Fibroblast of gingiva (primary cell): ENCODE results near the gene BET1L.
"Not testable (repeated sequence)": the region's sequence is repeated elsewhere in the genome, so short reads cannot be mapped to it uniquely, and the experiment has no call there.

ENCODE experiments used
- DNase-seq: peaks from one replicate; pipeline ENCODE4 v3.0.0-alpha.2; 2011; ENCODE audit warnings: low read depth

BET1L gene

DNA sequence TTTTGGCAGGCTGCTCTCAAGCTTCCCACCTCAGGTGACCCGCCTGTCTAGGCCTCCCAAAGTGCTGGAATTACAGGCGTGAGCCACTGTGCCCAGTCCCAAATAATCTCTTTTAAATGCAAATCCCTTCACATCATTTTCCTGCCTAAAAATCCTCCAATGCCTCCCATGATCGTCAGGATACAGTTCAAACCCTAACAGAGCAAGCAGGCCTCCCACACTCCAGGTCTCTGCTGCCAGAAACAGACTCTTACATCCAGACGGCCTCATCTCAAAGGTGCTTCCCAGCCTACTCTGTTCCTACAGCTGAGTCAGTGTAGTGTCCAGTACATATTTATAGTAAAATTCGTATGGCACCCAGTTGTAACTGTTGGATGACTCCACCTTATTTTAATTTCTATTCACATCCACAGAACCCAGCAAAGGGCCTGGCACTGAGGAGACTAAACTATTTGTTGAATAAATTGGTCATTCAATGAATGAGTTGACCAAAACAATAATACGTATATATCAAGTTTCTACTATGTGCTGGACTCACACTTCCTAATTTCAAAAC, 20.7 kb upstream of the BET1L start:
- DNase-seq = no peak

DNA sequence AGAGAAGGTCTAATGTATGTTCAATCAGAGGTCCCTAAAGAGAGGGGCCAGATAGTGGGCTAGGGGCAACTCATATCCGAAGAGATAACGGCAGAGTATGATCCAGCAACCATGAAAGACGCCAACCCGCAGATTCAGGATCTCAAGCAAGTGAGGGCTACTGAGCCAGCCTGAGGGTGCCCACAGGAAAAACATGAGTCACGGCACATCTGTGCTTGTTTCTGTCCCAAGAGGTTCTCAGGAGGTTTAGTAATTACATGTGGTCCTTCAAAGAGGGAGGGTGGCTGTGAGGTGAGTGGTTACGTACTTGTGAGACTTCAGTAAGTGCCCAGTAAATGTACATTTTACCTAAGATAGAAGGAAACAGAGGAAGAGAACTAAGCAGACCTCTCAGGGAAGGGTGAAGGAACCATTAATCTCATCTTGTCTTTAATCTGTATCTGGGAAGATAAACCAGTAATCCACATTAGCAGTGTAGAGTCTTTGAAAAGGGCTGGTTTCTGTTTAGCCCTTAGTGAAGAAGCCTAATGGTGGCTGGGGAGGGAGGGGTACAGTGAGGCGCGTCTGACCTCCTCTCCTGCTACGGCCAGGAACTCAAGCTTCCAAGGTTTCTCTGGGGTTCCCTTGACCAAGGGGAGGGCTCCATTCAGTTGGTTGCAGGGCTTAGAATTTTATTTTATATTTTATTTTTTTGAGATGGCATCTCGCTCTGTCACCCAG, 18.7 kb upstream of the BET1L start:
- DNase-seq = no peak

DNA sequence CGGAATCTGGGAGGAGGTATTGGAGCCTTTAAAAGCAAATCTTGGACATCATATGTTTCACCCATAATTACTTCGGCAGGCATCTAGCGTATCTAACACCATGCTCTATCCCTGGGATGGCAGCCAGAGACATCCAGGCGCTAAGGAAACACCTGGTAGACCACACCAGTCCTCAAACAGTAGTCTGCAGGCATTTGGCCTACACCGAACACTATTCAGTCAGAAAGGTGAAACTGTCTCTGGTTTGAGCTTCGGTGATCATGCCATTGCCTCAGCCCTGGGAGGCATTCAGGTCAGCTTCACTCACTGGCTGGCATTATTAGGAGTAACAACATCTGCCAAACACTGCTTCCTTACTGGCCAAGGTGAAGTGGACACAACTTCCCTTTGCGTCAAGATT, 17.2 kb upstream of the BET1L start:
- no peak for DNase-seq

DNA sequence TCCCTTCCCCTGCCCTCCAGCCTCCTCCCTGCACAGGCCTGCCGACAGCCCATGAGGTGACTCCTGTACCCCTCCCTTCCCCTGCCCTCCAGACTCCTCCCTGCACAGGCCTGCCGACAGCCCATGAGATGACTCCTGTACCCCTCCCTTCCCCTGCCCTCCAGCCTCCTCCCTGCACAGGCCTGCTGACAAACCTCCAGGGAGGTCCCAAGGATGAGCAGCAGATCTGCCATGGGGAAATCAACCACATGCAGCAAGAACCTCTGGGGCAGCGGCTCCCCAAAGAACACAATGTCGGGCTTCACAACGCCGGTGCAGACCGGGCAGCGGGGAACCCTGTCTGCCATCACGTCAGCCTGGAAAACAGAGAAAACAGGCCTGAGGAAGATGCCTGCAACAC, 16.7 kb upstream of the BET1L start:
- DNase-seq = no peak

DNA sequence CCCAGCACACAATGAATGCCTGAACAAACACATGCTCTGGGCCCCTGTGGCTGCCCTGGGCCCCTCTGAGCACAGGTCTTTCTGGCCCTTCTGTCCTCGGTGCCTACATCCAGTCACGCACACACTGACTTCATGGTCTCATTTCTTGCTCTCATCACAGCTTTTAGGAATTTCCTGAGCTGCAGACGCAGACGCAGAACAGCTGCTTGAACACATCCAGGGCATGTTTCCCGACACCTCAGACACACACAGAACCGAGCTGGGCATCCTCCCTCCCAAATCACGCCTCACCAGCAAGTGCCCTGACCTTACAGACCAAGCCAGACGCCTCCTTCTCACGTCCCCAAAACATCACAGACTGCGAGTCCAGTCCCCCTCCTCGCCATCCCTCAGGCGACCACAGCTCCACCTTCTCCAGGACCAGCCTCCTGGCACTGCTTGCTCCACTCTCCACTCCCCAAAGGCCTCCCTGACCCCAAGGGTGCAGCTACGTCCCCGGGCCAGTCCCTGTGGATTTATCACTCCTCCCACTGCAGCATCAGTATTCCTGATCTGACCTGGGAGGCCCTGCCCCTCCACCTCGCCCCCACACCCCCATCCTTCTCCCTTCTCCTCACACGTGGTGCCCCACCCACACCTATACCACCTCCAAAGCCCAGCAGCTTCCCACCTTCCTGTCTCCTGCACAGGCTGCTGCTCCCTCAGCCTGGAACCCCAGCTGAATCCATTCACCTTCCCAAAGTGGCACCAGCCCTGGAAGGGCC, 16.0 kb upstream of the BET1L start:
- DNase-seq = no peak

DNA sequence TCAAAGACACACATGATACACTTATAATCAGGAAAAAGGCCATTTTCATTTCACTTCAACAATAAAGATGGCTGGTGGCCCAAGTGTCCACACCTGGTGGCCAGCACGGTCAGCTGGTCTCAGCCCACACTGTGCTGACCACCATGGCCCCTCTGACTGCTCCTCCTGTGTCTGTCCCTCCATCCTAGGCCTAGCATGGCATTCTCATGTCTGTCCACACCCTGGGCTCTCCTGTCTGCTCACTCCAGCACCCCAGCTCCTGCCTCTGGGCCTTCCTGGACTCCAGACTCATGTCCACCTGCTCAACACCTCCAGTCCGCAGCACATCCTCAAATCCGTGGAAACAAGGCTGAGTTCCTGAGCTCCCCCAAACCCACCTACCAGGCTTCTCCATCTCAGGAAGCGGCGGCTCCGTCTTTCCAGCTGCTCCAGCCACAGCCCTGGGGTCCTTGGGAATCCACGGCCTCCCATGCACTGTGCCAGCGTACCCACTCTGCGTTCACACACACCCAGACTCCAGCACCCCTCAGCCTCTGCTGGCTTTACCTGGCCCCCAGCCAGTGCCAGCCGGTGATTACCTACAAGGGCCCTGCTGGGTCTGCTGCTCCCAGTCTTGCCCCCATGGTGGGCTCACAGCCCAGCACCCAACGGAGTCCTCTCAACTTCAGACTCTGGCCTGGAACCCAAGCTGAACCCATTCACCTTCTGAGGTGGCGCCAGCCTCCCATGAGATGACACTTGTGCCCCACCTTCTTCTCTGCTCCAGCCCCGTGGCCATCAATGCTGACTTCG, 15.0 kb upstream of the BET1L start:
- no peak for DNase-seq

DNA sequence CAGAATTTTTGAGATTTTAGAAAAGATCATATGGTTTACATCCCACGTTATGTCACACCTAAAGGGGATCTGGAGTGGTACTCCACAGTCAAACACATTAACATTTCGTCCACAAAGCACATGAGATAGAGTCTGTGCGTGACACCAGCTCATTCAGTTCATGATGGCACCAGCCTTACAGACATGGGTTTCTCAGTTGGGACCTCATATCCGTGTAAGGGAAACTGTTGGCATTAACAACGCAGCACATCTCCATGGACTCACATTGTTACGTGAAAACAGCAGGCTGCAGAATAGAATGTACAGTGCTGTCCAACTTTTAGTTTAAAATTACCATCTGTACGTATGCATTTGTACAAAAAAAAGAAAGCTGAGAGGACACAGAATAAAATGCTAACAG, 14.3 kb upstream of the BET1L start:
- DNase-seq = no peak

DNA sequence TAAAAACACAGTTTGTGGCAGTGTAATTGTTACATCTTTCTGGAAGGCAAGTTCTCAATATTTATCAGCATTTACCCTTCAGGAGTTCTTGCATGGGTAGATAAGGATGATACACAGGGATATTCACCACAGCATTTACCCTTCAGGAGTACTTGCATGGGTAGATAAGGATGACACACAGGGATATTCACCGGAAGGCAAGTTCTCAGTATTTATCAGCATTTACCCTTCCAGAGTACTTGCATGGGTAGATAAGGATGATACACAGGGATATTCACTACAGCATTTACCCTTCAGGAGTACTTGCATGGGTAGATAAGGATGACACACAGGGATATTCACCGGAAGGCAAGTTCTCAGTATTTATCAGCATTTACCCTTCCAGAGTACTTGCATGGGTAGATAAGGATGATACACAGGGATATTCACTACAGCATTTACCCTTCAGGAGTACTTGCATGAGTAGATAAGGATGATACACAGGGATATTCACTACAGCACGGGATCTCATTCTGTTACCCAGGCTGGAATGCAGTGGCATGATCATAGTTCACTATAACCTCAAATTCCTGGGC, 13.5 kb upstream of the BET1L start:
- DNase-seq = not testable (repeated sequence)

DNA sequence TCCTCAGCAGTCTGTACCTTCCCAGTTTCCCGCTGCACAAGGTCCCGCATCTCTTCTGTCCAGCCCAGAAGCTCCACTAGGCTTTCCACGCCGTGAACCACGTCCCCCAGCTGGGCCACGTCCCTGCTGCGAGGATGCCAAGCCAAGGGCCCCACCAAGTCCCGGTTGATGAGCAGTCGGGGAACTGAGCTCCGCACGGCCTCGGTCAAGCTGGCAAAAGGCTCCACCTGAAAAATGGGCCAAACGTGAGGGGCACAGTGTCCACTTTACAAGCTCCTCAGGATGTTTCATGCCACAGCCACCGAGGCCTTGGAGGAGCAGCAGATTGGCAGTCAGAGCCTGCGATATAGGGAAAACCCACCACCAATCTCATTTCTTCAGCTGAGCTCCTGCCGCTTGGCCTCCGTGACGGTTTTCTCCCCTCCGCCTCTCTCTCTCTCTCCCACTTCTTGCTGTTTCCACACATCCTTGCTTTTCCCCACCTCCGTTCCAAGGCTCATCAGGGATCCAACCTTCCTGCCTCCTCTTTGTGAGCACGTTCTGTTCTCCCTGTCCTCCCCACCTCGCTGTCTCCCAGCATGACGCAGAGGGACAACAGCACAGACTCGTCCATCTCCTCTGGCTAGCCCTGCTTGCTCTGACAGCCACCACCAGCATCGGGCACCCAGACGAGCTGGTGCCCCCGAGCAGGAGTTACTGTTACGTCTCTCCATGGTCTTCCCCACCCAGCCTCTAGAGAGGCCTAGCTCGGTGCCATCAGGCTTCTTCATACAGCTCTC, 11.8 kb upstream of the BET1L start:
- no peak for DNase-seq

DNA sequence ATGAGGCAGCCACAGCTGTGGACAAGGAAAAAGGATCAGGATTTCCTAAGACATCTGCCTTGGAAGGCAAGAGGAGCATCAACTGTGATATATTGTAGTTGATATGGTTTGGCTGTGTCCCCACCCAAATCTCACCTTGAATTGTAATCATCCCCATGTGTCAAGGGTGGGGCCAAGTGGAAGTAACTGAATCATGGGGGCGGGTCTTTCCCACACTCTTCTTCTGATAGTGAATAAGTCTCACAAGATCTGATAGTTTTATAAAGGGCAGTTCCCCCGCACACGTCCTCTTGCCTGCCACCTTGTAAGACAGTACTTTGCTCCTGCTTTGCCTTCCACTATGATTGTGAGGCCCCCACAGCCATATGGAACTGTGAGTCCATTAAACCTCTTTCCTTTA, 10.5 kb upstream of the BET1L start:
- DNase-seq = no peak

DNA sequence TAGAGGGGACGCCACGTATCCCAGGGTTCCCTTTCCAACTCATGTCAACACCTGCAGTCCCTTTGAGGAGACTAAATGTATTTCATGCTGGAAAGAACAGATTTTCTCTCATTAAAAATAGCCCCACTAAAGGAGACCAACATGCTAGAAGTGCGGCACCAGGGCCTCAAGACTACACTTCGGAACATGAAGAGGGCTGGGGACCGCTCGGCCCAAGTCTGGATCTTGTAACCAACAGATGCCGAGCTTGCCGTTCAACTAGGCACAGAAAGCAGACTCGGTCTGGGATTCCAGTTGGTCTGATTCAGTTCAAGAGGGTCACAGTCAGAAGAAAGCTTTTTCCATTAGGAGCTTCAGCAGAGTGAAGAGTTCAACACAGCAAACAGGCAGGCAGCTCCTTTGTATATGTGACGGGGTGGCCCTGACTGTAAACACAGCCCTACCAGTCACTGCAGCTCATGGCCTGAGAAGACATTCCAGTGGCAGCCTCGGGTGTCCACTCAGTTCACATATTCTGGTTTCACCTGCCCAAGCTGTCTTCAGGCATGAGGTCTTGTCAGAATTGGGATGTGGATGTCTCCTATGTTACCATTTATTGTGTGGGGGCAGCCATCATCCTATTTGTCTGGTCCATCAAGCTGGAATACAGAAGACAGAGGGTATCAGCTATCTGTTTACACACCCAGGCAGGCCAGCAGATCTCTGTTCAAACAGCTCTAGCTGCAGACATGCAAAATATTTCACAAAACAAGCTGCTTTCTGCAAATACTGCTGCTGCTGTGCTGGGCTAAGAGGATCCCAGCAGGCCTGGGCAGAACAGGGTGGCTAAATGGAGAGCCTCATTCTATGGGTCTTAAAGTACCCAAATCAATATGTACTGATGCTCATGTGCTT, 9.1 kb upstream of the BET1L start:
- no peak for DNase-seq

DNA sequence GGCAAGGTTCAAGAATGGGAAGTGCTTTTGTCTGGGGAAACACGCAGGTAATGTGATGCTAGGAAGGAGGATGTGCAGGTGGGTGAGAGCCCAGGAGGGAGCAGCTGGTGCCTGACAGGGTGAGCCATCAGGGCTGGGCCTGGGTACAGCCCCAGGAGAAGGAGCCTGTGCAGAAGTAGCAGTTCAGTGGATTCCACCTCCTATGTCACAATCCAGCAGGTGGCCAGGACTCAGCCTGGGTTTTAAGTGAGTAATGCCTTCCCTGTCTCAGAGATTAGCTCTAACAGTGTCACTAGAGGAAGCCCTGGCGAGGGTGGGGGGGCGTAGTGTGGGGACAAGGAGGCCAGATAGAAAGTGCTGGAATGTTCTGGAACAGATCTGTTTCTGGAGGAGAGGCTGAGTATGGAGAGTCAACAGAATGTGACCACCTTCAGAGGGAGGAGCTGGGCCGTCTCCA, 8.4 kb upstream of the BET1L start:
- no peak for DNase-seq

DNA sequence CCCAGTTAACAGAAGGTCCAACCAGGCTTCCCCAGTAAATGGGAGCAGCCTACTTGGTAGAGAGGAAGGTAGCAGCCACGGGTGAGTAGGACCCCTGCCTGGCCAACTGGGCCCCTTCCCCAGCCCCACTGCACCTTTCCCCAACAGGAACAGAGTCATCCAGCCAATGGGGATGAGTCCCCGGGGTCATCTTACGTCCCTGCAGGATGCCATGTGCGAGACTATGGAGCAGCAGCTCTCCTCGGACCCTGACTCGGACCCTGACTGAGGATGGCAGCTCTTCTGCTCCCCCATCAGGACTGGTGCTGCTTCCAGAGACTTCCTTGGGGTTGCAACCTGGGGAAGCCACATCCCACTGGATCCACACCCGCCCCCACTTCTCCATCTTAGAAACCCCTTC, 6.9 kb upstream of the BET1L start:
- DNase-seq = no peak

DNA sequence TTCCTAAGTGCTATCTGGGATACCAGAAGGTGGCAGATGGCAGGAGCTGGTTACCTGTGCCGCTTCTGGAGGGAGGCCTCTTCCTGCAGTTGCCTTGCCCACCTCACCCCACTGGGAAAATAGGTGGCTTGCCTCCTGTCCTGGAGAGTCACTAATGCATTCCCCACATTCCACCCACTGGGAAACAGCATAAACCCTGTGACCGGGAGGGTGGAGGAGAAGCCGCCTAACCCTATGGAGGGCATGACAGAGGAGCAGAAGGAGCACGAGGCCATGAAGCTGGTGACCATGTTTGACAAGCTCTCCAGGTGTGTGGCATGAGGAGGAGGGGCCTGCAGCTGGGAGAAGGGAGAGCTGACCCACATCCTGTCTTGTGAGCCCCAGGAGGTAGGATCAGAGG, 5.9 kb upstream of the BET1L start:
- DNase-seq = no peak

DNA sequence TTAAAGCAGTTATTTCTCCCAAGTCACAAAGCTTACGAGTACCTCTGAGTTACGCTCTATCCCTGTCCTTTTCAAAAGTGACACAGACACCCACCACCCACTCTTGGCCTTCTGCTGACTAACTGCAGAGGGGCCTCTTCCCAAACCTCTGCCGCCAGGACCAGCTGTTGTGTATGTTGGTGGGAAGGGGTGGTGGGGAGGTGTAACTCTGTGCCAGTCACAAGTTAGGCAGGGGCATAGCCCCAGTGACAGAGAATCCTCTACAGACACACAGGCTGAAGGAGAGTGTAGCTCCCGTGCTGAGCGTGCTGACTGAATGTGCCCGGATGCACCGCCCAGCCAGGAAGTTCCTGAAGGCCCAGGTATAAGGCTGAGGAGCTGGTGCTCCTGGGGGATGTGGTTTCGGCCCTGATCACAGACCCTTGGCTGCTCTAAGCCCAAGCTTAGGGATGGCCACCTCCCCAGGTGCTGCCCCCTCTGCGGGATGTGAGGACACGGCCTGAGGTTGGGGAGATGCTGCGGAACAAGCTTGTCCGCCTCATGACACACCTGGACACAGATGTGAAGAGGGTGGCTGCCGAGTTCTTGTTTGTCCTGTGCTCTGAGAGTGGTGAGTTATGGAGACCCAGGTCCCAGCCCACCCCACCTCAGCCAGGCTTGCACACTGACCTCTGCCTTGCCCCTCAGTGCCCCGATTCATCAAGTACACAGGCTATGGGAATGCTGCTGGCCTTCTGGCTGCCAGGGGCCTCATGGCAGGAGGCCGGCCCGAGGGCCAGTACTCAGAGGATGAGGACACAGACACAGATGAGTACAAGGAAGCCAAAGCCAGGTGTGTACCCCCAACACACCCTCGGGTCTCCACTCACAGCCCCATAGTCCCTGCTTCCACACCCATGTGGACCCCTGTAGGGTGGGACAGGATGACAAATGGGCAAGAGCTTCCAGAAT, 5.2 kb upstream of the BET1L start:
- no peak for DNase-seq

DNA sequence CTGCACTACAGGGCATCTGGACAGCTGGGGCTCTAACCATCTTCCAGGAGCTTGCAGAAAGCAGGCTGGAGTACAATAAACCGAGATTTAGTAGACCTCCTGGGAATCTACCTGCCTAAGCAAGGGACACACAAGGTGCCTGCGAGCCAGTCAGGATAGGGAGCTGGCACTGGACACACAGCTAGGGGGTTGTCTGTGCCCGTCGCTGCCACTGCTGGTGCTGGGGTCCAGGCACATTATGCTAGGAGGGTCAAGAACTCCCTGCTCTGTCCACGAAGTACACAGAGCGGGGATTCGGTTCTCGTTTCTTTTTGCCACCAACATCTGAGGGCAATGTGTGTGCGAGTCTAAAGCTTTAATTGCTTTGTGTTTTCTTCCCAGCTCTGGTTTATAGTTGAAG, 4.5 kb upstream of the BET1L start:
- DNase-seq = no peak

DNA sequence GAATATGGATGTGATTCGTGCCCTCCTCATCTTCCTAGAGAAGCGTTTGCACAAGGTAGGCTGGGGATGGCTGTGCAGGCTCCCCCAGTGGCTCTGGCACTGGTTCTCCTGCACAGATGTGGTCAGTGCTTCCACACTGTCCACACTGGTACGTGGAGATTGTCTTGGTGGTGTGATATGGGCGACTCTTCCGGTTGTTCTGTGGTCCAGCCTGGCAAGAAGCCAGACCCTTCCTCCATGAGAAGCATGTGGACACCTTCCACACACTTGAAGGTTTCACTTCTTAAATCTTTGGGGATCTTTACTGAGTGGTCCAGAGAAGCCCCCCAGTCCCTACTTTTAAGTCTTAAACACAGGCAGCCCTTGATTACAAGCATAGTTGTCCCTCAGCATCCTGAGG, 4.1 kb upstream of the BET1L start:
- DNase-seq = no peak

DNA sequence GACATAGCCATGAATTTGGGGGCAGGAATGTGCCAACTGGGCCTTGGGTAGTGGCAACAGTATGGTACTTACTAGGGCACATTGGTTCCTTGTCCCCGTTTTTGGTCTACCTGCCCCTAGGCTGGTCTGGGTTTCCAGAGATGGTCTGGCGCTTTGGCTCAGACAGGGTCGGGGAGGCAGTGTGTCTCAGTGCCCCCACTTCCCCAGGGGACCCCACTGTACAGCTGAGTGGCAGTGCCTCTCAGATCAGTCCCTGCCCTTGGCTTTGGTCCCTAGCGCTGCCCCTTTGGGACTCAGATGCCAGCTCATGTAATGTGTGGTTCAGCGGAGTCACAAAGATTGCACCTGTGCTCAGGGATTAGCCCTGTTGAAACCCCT, 3.6 kb upstream of the BET1L start:
- no peak for DNase-seq

DNA sequence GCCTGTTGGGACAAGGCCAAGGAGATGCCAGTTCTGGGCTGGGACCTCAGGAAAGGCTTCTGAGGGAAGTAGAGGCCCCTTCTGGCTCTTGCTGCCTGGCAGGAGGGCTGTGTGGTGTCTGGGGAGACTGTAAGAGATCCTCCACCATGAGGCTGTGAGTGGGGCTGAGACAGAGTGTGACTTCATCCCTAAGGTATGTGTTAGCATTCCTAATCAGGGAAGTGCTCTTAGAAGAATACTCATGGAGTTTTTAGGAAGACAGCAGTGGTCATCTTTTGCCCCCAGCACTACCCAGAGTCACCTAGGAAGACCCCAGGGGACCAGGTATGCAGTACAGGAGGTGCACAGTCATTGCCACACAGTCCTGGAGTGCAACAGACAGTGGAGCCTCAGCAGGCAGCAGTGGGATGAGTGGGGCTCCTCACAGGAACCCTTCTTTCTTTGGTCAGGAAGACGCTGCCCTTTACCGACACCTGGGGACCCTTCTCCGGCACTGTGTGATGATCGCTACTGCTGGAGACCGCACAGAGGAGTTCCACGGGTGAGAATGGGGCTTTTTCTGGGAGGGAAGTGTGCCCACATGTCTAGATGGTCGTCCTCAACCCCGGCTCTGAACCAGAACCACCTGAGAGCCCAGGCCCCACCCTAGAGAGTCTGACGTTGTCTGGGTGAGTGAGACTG, 3.1 kb upstream of the BET1L start:
- peak; percentile 59 for DNase-seq
